OCI-LY1 (cell line): ENCODE data around the gene TEX26.

Experiments
- EZH2 ChIP-seq: fragments of 200-600 bp; sonication (generic), shearing (Covaris generic); IDR thresholded peaks from 2 replicates; pipeline ENCODE4 v1.8.0; 2017; ENCODE audit warnings: borderline replicate concordance, mixed run types, mild to moderate bottlenecking, antibody characterized with exemption, low read length, moderate library complexity, mixed read lengths
- TF ChIP-seq, protein P1 (sequence below): fragments of 200-600 bp; sonication (generic), shearing (Covaris generic); IDR thresholded peaks from 2 replicates; pipeline ENCODE4 v1.5.1; 2017; ENCODE audit warnings: mild to moderate bottlenecking, antibody characterized with exemption, low read length, moderate library complexity, mixed read lengths

DNA sequence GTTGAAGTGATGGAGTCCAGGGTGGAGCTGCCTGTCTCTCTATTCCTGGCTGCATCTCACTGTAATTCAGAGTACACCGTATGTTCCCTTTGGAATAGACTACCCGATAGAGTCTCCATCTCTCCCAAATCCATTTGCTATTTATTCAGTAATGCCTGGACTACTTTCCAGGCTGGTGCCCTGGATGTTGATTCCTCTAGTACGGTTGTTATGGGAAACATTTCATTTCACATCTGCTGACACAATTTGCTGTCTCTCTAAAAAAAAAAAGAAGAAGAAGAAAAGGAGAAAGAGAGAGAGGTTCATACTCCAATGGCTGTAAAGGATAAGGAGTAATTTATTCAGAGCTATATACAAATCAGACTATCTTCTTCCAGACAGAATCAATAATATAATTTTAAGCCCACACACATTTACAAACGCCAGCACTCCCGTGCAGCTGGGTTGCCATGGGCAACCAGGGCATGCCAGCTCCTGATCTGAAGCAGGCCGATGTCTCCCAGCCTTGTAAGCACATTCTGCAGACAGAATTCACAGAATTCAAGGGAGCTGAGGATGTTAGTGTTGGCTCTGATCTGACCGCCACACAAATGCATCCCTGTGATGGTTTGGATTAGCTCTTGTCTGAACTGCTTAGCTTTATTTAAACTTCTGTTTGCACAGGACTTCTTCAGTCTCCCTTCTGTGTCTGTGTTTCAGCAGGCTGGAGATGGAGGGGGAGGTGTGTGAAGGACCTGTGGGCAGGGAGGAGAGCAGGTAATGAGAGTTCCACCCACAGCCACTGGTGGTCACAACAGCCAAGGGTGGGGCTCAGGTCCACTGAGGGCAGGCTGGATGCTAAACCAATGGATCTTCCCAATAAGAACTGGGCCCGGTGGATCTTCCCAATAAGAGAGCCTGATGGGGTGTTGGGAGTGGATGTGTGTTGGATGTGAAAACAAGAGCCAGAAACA is 66.0 kb downstream of the TEX26 start:
- TF ChIP-seq EZH2: no peak
- TF ChIP-seq, protein P1, sequence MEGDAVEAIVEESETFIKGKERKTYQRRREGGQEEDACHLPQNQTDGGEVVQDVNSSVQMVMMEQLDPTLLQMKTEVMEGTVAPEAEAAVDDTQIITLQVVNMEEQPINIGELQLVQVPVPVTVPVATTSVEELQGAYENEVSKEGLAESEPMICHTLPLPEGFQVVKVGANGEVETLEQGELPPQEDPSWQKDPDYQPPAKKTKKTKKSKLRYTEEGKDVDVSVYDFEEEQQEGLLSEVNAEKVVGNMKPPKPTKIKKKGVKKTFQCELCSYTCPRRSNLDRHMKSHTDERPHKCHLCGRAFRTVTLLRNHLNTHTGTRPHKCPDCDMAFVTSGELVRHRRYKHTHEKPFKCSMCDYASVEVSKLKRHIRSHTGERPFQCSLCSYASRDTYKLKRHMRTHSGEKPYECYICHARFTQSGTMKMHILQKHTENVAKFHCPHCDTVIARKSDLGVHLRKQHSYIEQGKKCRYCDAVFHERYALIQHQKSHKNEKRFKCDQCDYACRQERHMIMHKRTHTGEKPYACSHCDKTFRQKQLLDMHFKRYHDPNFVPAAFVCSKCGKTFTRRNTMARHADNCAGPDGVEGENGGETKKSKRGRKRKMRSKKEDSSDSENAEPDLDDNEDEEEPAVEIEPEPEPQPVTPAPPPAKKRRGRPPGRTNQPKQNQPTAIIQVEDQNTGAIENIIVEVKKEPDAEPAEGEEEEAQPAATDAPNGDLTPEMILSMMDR: no peak
